ENCODE results near the gene CARMIL3.

The CARMIL3 gene

DNA sequence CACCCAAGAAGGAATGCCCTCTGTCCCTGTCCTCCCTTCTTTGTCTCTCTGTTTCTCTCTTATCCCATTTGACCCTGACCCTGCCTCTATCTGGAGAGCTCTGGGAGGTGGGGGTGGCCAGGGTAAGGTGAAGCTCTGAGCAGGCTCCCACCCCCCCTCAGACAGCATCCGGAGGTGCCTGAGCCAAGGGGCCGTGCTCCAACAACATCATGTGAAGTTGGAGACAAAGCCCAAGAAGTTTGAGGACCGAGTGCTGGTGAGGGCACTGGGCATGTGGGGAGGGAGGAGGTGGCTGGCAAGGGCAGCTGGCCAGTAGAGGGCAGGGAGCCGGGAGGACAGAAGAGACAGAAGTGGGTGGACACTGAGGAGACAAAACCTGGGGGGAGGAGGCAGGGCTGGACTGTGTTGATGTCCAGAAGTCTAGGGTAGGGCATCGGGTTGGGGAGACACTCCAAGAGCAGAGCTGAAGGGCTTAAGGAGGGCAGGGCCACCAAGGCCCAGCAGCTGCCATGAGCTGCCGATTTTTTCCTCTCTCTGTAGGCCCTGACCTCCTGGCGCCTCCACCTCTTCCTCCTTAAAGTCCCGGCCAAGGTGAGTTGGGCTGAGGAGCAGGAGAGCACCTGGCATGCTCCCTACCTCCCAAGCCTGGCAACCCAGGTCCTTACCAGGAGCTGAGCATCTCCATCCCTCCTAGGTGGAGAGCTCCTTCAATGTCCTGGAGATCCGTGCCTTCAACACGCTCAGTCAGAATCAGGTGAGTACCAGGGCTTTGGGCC, 1.9 kb downstream of the CARMIL3 start:
- TF ChIP-seq CTCF (IDR thresholded peaks at IDR 0.05; ENCODE audit: insufficient read depth, low read length, missing control alignments), result no peak
- POLR2A ChIA-PET, result interaction anchor here (0.6 to 1.0 kb wide), 2 partner anchors 40 to 54 kb away, joined by 3 read pairs; partner anchors contain the start of gene PCK2
- no peak for DNase-seq (ENCODE audit: low read depth, low spot score)

GRCh38 chr14:24054324-24054641, 2.5 kb downstream of the CARMIL3 start:
- H3K4me3 ChIP-seq (ENCODE audit: low read depth, low read length), result no peak overlapping the region
- CTCF ChIA-PET, result interaction anchor here (1.1 to 14.5 kb wide), 6 partner anchors 11 to 243 kb away, joined by 5 to 536 read pairs (median 70); partner anchors contain the start of genes CPNE6 and PCK2
- DNase-seq (ENCODE audit: low read depth, low spot score), result no peak
- no peak for TF ChIP-seq CTCF (IDR thresholded peaks at IDR 0.05; ENCODE audit: insufficient read depth, low read length, missing control alignments)
- POLR2A ChIA-PET, result interaction anchor here (0.6 to 1.0 kb wide), 2 partner anchors 39 to 54 kb away, joined by 3 read pairs; partner anchors contain the start of gene PCK2

More for the DNA sequence above, 1.9 kb downstream of the CARMIL3 start:
- CTCF ChIA-PET, result interaction anchor here (1.1 to 14.5 kb wide), 6 partner anchors 10 to 244 kb away, joined by 5 to 536 read pairs (median 70); partner anchors contain the start of genes CPNE6 and PCK2
- no peak overlapping the region for H3K4me3 ChIP-seq (ENCODE audit: low read depth, low read length)

DNA sequence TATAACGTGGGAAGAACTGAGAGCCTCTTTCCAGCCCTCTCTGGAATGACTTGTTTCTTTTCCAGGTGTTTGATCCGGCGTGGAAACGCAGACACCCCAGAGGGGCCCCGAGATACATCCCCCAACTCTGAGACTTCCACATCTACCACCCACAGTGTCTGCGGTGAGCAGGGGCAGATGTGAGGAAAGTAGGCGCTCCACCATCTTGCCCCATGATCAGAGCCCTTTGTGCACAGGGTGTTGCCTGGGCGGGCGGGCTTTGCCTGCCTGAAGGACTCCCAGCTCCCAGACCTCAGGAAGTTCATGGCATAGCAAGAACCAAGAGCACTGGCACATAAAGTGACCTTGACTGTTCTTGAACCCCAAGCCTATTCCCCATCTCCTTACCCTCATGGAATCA, 2.8 kb downstream of the CARMIL3 start:
- no peak overlapping the region for H3K4me3 ChIP-seq (ENCODE audit: low read depth, low read length)
- no peak for DNase-seq (ENCODE audit: low read depth, low spot score)
- POLR2A ChIA-PET, result no interaction called here
- no peak for TF ChIP-seq CTCF (IDR thresholded peaks at IDR 0.05; ENCODE audit: insufficient read depth, low read length, missing control alignments)
- CTCF ChIA-PET, result interaction anchor here (1.1 to 14.5 kb wide), 6 partner anchors 11 to 243 kb away, joined by 5 to 536 read pairs (median 70); partner anchors contain the start of genes CPNE6 and PCK2

DNA sequence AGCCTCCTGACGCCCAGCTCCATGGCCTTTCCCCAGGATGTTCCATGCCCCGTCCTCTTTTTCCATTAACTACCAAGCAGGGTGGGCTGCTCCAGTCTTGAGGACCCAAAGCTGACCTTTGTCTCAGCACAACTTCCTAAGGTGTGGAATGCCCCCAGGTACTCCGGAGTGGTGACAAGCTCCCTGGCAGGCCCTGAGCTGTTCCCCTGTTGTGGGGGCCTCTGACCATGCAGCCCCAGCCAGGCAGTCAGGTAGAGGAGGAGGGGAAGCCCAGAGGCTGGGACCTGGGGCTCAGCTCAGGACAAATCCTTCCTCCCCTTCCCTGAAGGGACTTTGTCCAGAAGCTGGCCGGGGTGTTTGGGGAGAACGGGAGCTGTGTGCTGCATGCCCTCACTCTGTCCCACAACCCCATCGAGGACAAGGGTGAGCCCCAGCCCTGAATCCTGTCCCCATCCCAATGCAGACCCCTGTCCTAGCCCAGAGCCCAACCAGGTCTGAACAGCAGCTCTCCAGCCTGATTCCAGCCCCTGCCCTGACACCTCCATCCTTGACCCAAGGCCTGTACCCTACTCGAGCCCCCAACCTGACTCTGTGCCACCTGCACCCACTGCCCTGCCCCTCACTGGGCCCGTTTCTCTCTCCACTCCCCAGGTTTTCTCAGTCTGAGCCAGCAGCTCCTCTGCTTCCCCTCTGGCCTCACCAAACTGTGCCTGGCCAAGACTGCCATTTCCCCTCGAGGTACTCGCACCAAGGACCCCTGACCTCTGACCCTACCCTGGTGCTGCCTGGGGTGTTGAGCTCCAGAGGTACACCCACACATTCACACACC, 4.4 kb downstream of the CARMIL3 start:
- POLR2A ChIA-PET, result no interaction called here
- no peak for DNase-seq (ENCODE audit: low read depth, low spot score)

DNA sequence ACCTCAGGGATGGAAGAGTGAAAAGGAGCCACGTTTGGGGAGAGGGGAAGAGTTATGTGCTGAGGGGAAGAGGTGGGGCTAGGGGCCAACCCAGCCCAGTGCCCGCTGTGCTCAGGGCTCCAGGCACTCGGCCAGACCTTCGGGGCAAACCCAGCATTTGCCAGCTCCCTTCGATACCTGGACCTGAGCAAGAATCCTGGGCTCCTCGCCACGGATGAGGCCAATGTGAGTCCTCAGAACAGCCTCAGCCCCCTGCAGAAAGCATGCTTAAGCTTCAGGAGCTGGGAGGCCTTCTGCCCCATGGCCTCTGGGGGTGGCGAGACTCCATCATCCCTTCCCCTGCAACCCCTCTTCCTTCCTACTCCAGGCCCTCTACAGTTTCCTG, 5.0 kb downstream of the CARMIL3 start:
- ChIA-PET POLR2A (interaction anchor here (1.3 to 1.8 kb wide), 2 partner anchors 51 to 159 kb away, joined by 3 to 20 read pairs; partner anchors contain the start of gene MDP1), CTCF (interaction anchor here (0.8 to 14.5 kb wide), 24 partner anchors 10 to 375 kb away, joined by 3 to 536 read pairs (median 12); partner anchors contain the start of genes CHMP4A, CIDEB, CPNE6 and DCAF11)
- TF ChIP-seq CTCF (IDR thresholded peaks at IDR 0.05; ENCODE audit: insufficient read depth, low read length, missing control alignments), result no peak
- no peak overlapping the region for H3K4me3 ChIP-seq (ENCODE audit: low read depth, low read length)
- DNase-seq (ENCODE audit: low read depth, low spot score), result no peak

More for the DNA sequence above, 4.4 kb downstream of the CARMIL3 start:
- no peak for TF ChIP-seq CTCF (IDR thresholded peaks at IDR 0.05; ENCODE audit: insufficient read depth, low read length, missing control alignments)
- CTCF ChIA-PET, result interaction anchor here (0.7 to 14.5 kb wide), 19 partner anchors 10 to 375 kb away, joined by 3 to 536 read pairs (median 22); partner anchors contain the start of genes CIDEB, CPNE6, DCAF11 and DHRS1
- H3K4me3 ChIP-seq (ENCODE audit: low read depth, low read length), result no peak overlapping the region

Data from AG04449 (cell line).